ENCODE data around the gene ANXA2R.
"Not testable (repeated sequence)": the region's sequence is repeated elsewhere in the genome, so short reads cannot be mapped to it uniquely, and the experiment has no call there.

GRCh38 chr5:43025184-43025950 lies 14.8 kb downstream of the ANXA2R start:
- TF ChIP-seq POLR2AphosphoS5 (IDR thresholded peaks at IDR 0.05); CTCF (IDR thresholded peaks at IDR 0.05 in 8 of 11, conservative IDR thresholded peaks at IDR 0.05 in 3 of 11); POLR2A (IDR thresholded peaks at IDR 0.05): not testable (repeated sequence)

Data from spleen (tissue), 7 donors.